ENCODE data around the gene RNF224.

DNA sequence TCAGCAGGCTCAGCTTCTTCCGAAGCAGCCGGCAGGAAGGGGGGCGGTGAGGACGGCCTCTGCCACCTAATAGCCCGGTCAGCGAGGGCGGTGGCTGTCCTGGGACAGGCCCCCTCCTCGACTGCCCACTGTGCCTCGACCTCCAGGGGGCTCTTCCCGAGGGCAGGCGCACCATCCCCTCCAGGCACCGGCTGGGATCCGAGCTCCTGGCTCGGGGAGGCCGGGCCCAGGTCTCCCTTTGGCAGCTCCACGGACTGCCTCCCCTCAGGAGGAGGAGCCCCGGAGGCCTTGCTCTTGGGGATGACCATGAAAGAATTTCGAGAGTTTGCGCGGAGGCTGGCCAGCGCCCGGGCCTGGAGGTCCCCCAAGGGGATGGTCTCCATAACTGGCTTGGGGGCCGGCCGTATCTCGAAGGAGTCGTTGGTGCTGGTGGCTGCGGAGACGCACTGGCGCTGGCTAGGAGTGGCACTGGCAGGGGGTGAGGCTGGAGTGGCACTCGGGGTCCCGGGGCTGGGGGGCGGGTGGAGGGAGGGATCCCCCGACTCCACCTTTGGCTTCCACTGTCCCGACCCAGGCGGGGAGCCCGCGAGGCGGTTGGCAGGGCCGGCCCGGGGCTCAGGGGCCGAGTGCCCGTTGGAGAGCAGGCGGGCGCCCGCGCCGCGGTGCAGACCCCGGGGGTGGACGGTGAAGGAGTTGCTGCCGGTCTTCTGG, 27.7 kb upstream of the RNF224 start:
- TF ChIP-seq, protein P1, sequence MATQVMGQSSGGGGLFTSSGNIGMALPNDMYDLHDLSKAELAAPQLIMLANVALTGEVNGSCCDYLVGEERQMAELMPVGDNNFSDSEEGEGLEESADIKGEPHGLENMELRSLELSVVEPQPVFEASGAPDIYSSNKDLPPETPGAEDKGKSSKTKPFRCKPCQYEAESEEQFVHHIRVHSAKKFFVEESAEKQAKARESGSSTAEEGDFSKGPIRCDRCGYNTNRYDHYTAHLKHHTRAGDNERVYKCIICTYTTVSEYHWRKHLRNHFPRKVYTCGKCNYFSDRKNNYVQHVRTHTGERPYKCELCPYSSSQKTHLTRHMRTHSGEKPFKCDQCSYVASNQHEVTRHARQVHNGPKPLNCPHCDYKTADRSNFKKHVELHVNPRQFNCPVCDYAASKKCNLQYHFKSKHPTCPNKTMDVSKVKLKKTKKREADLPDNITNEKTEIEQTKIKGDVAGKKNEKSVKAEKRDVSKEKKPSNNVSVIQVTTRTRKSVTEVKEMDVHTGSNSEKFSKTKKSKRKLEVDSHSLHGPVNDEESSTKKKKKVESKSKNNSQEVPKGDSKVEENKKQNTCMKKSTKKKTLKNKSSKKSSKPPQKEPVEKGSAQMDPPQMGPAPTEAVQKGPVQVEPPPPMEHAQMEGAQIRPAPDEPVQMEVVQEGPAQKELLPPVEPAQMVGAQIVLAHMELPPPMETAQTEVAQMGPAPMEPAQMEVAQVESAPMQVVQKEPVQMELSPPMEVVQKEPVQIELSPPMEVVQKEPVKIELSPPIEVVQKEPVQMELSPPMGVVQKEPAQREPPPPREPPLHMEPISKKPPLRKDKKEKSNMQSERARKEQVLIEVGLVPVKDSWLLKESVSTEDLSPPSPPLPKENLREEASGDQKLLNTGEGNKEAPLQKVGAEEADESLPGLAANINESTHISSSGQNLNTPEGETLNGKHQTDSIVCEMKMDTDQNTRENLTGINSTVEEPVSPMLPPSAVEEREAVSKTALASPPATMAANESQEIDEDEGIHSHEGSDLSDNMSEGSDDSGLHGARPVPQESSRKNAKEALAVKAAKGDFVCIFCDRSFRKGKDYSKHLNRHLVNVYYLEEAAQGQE (IDR thresholded peaks at IDR 0.05; ENCODE audit: unreplicated experiment), result no peak
- TF ChIP-seq, protein P2, sequence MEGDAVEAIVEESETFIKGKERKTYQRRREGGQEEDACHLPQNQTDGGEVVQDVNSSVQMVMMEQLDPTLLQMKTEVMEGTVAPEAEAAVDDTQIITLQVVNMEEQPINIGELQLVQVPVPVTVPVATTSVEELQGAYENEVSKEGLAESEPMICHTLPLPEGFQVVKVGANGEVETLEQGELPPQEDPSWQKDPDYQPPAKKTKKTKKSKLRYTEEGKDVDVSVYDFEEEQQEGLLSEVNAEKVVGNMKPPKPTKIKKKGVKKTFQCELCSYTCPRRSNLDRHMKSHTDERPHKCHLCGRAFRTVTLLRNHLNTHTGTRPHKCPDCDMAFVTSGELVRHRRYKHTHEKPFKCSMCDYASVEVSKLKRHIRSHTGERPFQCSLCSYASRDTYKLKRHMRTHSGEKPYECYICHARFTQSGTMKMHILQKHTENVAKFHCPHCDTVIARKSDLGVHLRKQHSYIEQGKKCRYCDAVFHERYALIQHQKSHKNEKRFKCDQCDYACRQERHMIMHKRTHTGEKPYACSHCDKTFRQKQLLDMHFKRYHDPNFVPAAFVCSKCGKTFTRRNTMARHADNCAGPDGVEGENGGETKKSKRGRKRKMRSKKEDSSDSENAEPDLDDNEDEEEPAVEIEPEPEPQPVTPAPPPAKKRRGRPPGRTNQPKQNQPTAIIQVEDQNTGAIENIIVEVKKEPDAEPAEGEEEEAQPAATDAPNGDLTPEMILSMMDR (conservative IDR thresholded peaks at IDR 0.05; ENCODE audit: low read depth in 2 of 2), result no peak
- TF ChIP-seq STAT1 (IDR thresholded peaks at IDR 0.05; ENCODE audit: unreplicated experiment) (no peak), JUNB (IDR thresholded peaks at IDR 0.05; ENCODE audit: unreplicated experiment) (no peak), ZNF331 (CRISPR knock-in tag; IDR thresholded peaks at IDR 0.05; ENCODE audit: low read depth) (no peak)
